Mesenchymal stem cell (in vitro differentiated cells and primary cell): ENCODE measurements around the gene KCNJ1.
A peak's percentile ranks its signal among the peaks of the same experiment; 100 is the strongest.

Experiments
- DNase-seq: peaks from one replicate; pipeline ENCODE4 v3.0.0-alpha.2; 2013
- H2AFZ ChIP-seq: one replicate; pipeline ENCODE4 v1.6.1; 2013; ENCODE audit warnings: low read depth, mild to moderate bottlenecking, control low read depth, inconsistent platforms, low read length, moderate library complexity
- H2AK5ac ChIP-seq: 2 replicates; pipeline ENCODE4 v1.6.1; 2013; ENCODE audit warnings: low read length, moderate library complexity, mild to moderate bottlenecking, inconsistent platforms; ENCODE audit not compliant: severe bottlenecking
- H2BK120ac ChIP-seq: one replicate; pipeline ENCODE4 v1.6.1; 2013; ENCODE audit warnings: low read depth, mild to moderate bottlenecking, inconsistent platforms, low read length, moderate library complexity
- H2BK12ac ChIP-seq, 2 experiments: one replicate each; pipeline ENCODE4 v1.6.1; 2013; ENCODE audit warnings: inconsistent platforms in 2 of 2, low read length in 2 of 2, mild to moderate bottlenecking in 2 of 2, moderate library complexity in 2 of 2, control low read depth in 1 of 2
- H2BK15ac ChIP-seq: one replicate; pipeline ENCODE4 v1.6.1; 2013; ENCODE audit warnings: mild to moderate bottlenecking, low read depth, inconsistent platforms; ENCODE audit not compliant: poor library complexity, severe bottlenecking
- H2BK5ac ChIP-seq: 2 replicates; pipeline ENCODE4 v1.6.1; 2013; ENCODE audit warnings: low read depth, mild to moderate bottlenecking, low read length, control low read depth, inconsistent platforms; ENCODE audit not compliant: poor library complexity, severe bottlenecking
- H3K14ac ChIP-seq, 2 experiments: one replicate each; pipeline ENCODE4 v1.6.1; 2013; ENCODE audit warnings: inconsistent platforms in 2 of 2, low read length in 2 of 2, control low read depth in 1 of 2, mild to moderate bottlenecking in 1 of 2, moderate library complexity in 1 of 2
- H3K18ac ChIP-seq, 2 experiments: one replicate each; pipeline ENCODE4 v1.6.1; 2013; ENCODE audit warnings: inconsistent platforms in 2 of 2, low read length in 2 of 2, control low read depth in 1 of 2, low read depth in 1 of 2, mild to moderate bottlenecking in 1 of 2
- H3K23ac ChIP-seq, 2 experiments: one replicate each; pipeline ENCODE4 v1.6.1; 2013; ENCODE audit warnings: inconsistent platforms in 2 of 2, low read length in 2 of 2, mild to moderate bottlenecking in 2 of 2, moderate library complexity in 2 of 2, control low read depth in 1 of 2
- H3K27ac ChIP-seq: 2 replicates; pipeline ENCODE4 v1.5.1; 2013; ENCODE audit warnings: mild to moderate bottlenecking, moderate library complexity, low read length, control low read depth, inconsistent platforms; ENCODE audit not compliant: poor library complexity, severe bottlenecking
- H3K27me3 ChIP-seq, 2 experiments: 2 replicates each; pipeline versions ENCODE4 v1.6.1 to v1.7.0; 2013; ENCODE audit warnings: low read length in 2 of 2, mild to moderate bottlenecking in 2 of 2, moderate library complexity in 2 of 2, control low read depth in 1 of 2, inconsistent platforms in 1 of 2; ENCODE audit not compliant: control insufficient read depth in 1 of 2, insufficient read depth in 1 of 2
- H3K36me3 ChIP-seq, 2 experiments: 2 replicates each; pipeline versions ENCODE4 v1.6.1 to v1.7.0; 2013; ENCODE audit warnings: low read length in 2 of 2, control low read depth in 1 of 2, inconsistent platforms in 1 of 2, low read depth in 1 of 2, mild to moderate bottlenecking in 1 of 2; ENCODE audit not compliant: insufficient read depth in 2 of 2, control insufficient read depth in 1 of 2
- H3K4ac ChIP-seq, 2 experiments: one replicate each; pipeline ENCODE4 v1.6.1; 2013; ENCODE audit warnings: inconsistent platforms in 2 of 2, low read length in 2 of 2, mild to moderate bottlenecking in 2 of 2, moderate library complexity in 2 of 2, control low read depth in 1 of 2, low read depth in 1 of 2
- H3K4me1 ChIP-seq: 2 replicates; pipeline ENCODE4 v1.6.1; 2013; ENCODE audit warnings: low read depth, low read length, control low read depth; ENCODE audit not compliant: control insufficient read depth, insufficient read depth
- H3K4me2 ChIP-seq: 2 replicates; pipeline ENCODE4 v1.6.1; 2013; ENCODE audit warnings: low read length, mild to moderate bottlenecking, inconsistent platforms; ENCODE audit not compliant: poor library complexity, severe bottlenecking
- H3K4me3 ChIP-seq, 2 experiments: 2 replicates each; pipeline versions ENCODE4 v1.5.1 to v1.7.0; 2013; ENCODE audit warnings: low read length in 2 of 2, mild to moderate bottlenecking in 2 of 2, control low read depth in 1 of 2, low read depth in 1 of 2; ENCODE audit not compliant: insufficient read depth in 1 of 2
- H3K79me1 ChIP-seq: replicated peaks from 2 replicates; pipeline ENCODE4 v1.6.1; 2013; ENCODE audit warnings: mild to moderate bottlenecking, control low read depth, low read length, inconsistent platforms; ENCODE audit not compliant: poor library complexity, severe bottlenecking
- H3K9ac ChIP-seq: 2 replicates; pipeline ENCODE4 v1.7.0; 2013; ENCODE audit warnings: mild to moderate bottlenecking, low read length, moderate library complexity
- H3K9me3 ChIP-seq: 2 replicates; pipeline ENCODE4 v1.7.0; 2013; ENCODE audit warnings: mild to moderate bottlenecking, low read length; ENCODE audit not compliant: control insufficient read depth
- H4K8ac ChIP-seq: one replicate; pipeline ENCODE4 v1.6.1; 2013; ENCODE audit warnings: inconsistent platforms, mild to moderate bottlenecking, low read length, moderate library complexity
- H4K91ac ChIP-seq: one replicate; pipeline ENCODE4 v1.6.1; 2013; ENCODE audit warnings: mild to moderate bottlenecking, low read length, inconsistent platforms
- WGBS: methylation state at CpG from one replicate; pipeline ENCODE4 v1.1.7; 2013; ENCODE audit warnings: mixed read lengths; 5-methylcytosine and 5-hydroxymethylcytosine counted together

Gene KCNJ1

DNA sequence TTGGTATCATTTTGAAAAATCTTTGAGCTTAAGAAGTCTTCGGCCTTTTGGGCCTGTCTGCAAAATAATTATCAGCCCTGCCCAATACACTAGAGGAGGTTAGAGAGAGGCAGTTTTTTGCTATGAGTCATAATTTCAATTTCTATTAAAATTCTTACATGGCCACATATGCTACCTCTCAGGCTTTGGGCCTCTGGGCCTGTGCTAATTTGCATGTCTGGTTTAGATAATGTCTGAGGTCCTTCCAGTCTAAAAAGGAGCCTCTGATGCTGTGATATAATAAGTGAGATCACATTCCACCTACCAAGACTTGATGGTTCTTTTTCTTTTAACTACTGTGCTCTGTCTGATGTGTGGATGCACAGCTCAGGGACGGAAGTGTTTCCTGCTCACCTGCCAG is 70.8 kb downstream of the KCNJ1 start:
- H3K27ac ChIP-seq: no peak overlapping the region
- H3K9me3 ChIP-seq: no peaks in the 10 kb centered on the region
- no peak overlapping the region for H3K4ac ChIP-seq
- no peak overlapping the region for H2BK5ac ChIP-seq
- no peak for DNase-seq
- H2AK5ac ChIP-seq: no peak overlapping the region
- H3K23ac ChIP-seq: no peak overlapping the region
- WGBS: 100% methylated on average over 2 of the region's 2 CpGs
- no peak overlapping the region for H4K8ac ChIP-seq
- no peak overlapping the region for H3K9ac ChIP-seq
- no peak overlapping the region for H2BK12ac ChIP-seq
- no peak overlapping the region for H3K4me3 ChIP-seq
- H3K79me1 ChIP-seq: no peaks in the 10 kb centered on the region
- no peak overlapping the region for H3K4me2 ChIP-seq
- no peak overlapping the region for H2AFZ ChIP-seq
- no peaks in the 10 kb centered on the region for H3K27me3 ChIP-seq
- no peak overlapping the region for H2BK15ac ChIP-seq
- no peak overlapping the region for H3K18ac ChIP-seq
- H3K36me3 ChIP-seq: no peaks in the 10 kb centered on the region
- H4K91ac ChIP-seq: no peak overlapping the region
- no peaks in the 10 kb centered on the region for H3K4me1 ChIP-seq
- H3K14ac ChIP-seq: no peak overlapping the region
- no peak overlapping the region for H2BK120ac ChIP-seq

DNA sequence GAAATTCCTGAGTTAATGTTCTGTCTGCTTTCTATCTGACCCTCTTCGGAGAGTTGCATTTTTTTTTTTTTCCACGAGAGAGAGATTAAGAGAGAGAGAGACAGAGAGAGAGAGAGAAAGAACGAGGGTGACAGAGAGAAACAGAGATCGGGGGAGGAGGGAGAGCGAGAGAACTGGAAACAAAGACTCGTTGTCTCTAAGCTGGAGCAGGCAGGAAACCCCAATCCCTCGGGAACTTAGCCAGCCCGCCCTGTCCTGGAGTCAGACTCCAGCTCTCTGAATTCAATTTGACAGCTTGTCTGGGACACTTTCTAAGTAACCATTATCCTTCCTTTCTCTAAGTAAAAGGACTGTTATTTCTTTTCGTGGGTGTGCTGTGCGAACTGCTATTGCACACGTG is 76.9 kb downstream of the KCNJ1 start:
- H3K9ac ChIP-seq: peak overlapping the region; percentile 1
- no peaks in the 10 kb centered on the region for H3K9me3 ChIP-seq
- peak overlapping the region in 1 of 2 experiments; percentile 44 for H2BK12ac ChIP-seq
- H3K36me3 ChIP-seq: no peaks in the 10 kb centered on the region
- H2BK5ac ChIP-seq: no peak overlapping the region
- no peak overlapping the region for H3K27ac ChIP-seq
- peak; percentile 53 for DNase-seq
- H3K18ac ChIP-seq: no peak overlapping the region
- H2AFZ ChIP-seq: no peak overlapping the region
- 12% methylated on average over 9 of the region's 11 CpGs for WGBS
- no peak overlapping the region for H2BK120ac ChIP-seq
- H3K14ac ChIP-seq: no peak overlapping the region
- no peak overlapping the region for H3K23ac ChIP-seq
- no peak overlapping the region for H3K4me2 ChIP-seq
- no peak overlapping the region for H4K8ac ChIP-seq
- no peak overlapping the region for H2BK15ac ChIP-seq
- no peak overlapping the region for H3K4me3 ChIP-seq
- no peaks in the 10 kb centered on the region for H3K79me1 ChIP-seq
- no peak overlapping the region for H4K91ac ChIP-seq
- H3K4me1 ChIP-seq: peaks cover 2% of the 10 kb centered on the region
- no peak overlapping the region for H3K4ac ChIP-seq
- H3K27me3 ChIP-seq: no peaks in the 10 kb centered on the region
- H2AK5ac ChIP-seq: no peak overlapping the region

DNA sequence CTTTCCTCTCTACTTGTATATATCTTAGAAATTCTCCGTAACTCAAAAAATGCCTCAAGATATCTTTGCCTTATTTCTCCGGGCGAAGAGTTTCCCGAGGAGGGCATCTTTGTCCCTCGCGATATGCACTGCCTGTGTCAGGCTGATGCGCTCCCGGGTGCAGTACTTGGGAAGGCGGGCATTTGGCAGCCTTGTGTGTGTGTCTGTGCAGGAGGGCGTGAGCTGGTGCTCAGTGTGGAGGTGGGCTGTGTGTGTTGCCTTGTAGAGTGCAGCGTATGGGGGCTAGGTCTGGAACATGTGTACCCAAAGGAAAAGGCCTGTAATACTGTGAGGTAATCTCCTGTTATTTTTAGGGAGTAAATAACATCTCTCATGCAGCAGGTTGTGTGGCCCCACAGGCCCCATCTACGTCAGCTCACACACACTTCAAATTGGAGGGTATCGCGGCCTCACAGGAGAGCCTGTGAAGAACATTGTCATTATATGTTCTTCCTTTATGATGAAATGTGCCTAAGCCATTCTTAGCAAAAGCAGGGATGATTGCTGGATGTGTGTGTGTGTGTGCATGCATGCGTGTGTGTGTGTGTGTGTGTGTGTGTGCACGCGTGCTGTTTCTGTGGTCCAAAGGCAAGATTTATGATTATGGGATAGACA is 77.5 kb downstream of the KCNJ1 start:
- Histone ChIP-seq H3K27ac (no peak overlapping the region), H3K9ac (peak overlapping the region; percentile 1), H3K4ac (no peak overlapping the region), H2BK120ac (no peak overlapping the region), H3K4me3 (no peak overlapping the region), H3K14ac (no peak overlapping the region), H2AK5ac (no peak overlapping the region), H2BK15ac (no peak overlapping the region), H3K18ac (peak overlapping the region in 1 of 2 experiments; percentile 15), H3K27me3 (peaks cover 0 to 2% of the 10 kb centered on the region in 2 experiments), H3K36me3 (no peaks in the 10 kb centered on the region), H3K4me1 (peaks cover 2% of the 10 kb centered on the region), H2AFZ (no peak overlapping the region), H2BK12ac (peak overlapping the region in 1 of 2 experiments; percentile 12), H2BK5ac (no peak overlapping the region), H3K23ac (no peak overlapping the region), H3K9me3 (no peaks in the 10 kb centered on the region), H3K79me1 (no peaks in the 10 kb centered on the region), H4K8ac (no peak overlapping the region), H4K91ac (peak overlapping the region; percentile 5), H3K4me2 (no peak overlapping the region)
- WGBS: 83% methylated on average over 14 of the region's 17 CpGs
- DNase-seq: no peak
